Activated naive CD4-positive, alpha-beta T cell treated with Interleukin-2 at 50 U/mL for 16 hours (primary cell): Measurements from ENCODE around the gene ZNF586.

ENCODE experiments used
- DNase-seq: peaks from one replicate; pipeline ENCODE4 v3.0.0-alpha.2; 2020

ZNF586 gene

DNA sequence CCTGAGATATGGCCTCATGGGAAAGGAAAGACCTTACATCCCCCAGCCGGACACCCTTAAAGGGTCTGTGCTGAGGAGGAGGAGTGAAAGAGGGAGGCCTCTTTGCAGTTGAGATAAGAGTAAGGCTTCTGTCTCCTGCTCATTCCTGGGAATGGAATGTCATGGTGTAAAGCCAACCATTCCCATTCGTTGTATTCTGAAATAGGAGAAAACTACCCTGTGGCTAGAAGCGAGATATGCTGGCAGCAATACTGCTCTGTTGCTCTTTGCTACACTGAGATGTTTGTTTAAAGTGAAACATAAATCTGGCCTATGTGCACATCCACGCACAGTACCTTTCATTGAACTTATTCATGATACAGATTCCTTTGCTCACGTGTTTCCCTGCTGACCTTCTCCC lies 59.8 kb downstream of the ZNF586 start:
- DNase-seq: no peak

DNA sequence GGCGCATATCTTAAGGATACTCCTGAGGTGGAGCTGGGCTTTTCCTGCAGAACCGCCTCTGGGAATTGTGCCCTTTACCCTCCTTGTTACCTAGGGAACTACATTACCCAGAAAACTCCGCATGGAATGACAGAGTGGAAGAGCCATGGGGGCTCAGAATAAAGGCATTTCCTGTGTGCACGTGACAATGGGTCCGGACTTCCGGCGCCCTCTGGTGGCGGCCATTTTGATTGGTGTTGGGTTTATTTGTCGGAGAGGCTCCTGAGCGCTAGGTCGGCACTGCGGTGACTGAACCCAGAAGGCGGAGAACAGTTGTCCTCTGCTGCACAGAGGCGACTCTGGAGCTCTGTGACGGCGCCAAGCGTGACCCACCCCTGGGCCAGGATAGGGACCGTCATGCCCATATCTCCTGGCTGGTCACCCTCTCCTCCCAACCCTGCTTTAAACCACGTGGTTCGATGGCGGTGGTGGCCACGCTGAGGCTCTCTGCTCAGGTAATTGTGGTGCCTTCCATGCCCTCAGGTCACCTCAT lies 60.7 kb downstream of the ZNF586 start, which contains the start of gene ZNF587B:
Gene ZNF587B, plus strand, starts transcription at position 229 of the 532 bp plus-strand sequence. Its CDS starts 230 bp downstream, at position 459.
- peak; percentile 37 for DNase-seq
